K562 (cell line): ENCODE measurements around the gene CAPS.

ENCODE experiments used
- EZH2 ChIP-seq: IDR thresholded peaks from 2 replicates; pipeline ENCODE4 v1.6.1; 2012; ENCODE audit warnings: low read depth, mild to moderate bottlenecking, inconsistent platforms, low read length, borderline replicate concordance
- FOXM1 ChIP-seq, 2 experiments: fragments of 450-650 bp in 1 of 2; sonication (generic) in 1 of 2; formaldehyde crosslinking in 1 of 2; IDR thresholded peaks; 2 replicates each; pipeline versions ENCODE4 v1.6.1 to v1.9.0; 2017 to 2022; ENCODE audit warnings: low read depth in 2 of 2, mild to moderate bottlenecking in 2 of 2, missing genetic modification reagents in 1 of 2, moderate library complexity in 1 of 2
- GATA2 ChIP-seq: sonication (generic); formaldehyde crosslinking; IDR thresholded peaks from 2 replicates; pipeline ENCODE4 v1.4.0; 2020; ENCODE audit warnings: mild to moderate bottlenecking, missing genetic modification reagents
- KDM4B ChIP-seq, 2 experiments: fragments of 450-650 bp in 1 of 2; sonication (generic) in 1 of 2; IDR thresholded peaks; 2 replicates each; pipeline ENCODE4 v1.6.1; 2016 to 2017; ENCODE audit warnings: borderline replicate concordance in 2 of 2, antibody characterized with exemption in 1 of 2, low read depth in 1 of 2, mild to moderate bottlenecking in 1 of 2
- LEF1 ChIP-seq: fragments of 450-650 bp; IDR thresholded peaks from 2 replicates; pipeline ENCODE4 v1.6.1; 2016; ENCODE audit warnings: mild to moderate bottlenecking
- PTRF ChIP-seq: fragments of 450-650 bp; IDR thresholded peaks from 2 replicates; pipeline ENCODE4 v1.6.1; 2016; ENCODE audit warnings: mild to moderate bottlenecking, missing genetic modification characterization, missing compliant biosample characterization
- RNF2 ChIP-seq: sonication (generic); IDR thresholded peaks from 2 replicates; pipeline ENCODE4 v1.6.1; 2016
- SMC3 ChIP-seq: conservative IDR thresholded peaks from 2 replicates; pipeline ENCODE4 v1.6.1; 2011; ENCODE audit warnings: low read depth, low read length, improper control_type of control experiment; ENCODE audit not compliant: insufficient read depth
- SP1 ChIP-seq: sonication (generic); formaldehyde crosslinking; IDR thresholded peaks from 2 replicates; pipeline ENCODE4 v1.8.1; 2022; ENCODE audit warnings: mild to moderate bottlenecking, missing genetic modification reagents
- SP2 ChIP-seq: IDR thresholded peaks from 2 replicates; pipeline ENCODE4 v1.6.1; 2011; ENCODE audit warnings: mild to moderate bottlenecking, low read depth, low read length, moderate library complexity; ENCODE audit not compliant: poor library complexity, severe bottlenecking; ENCODE audit errors: extremely low read depth
- STAG1 ChIP-seq: sonication (generic); formaldehyde crosslinking; IDR thresholded peaks from 2 replicates; pipeline ENCODE4 v1.5.0; 2020; ENCODE audit warnings: missing genetic modification reagents, borderline replicate concordance
- ZNF263 ChIP-seq: sonication (generic); formaldehyde crosslinking; IDR thresholded peaks from 2 replicates; pipeline ENCODE4 v1.8.0; 2022; ENCODE audit warnings: mild to moderate bottlenecking, missing genetic modification reagents, borderline replicate concordance
- TF ChIP-seq, protein P1 (sequence below), 2 experiments: fragments of 450-650 bp; conservative IDR thresholded peaks; 2 replicates each; pipeline ENCODE4 v1.6.1; 2017; ENCODE audit warnings: mild to moderate bottlenecking in 2 of 2, moderate library complexity in 2 of 2
- TF ChIP-seq, protein P2 (sequence below): sonication (generic); formaldehyde crosslinking; IDR thresholded peaks from 2 replicates; pipeline ENCODE4 v1.8.0; 2023; ENCODE audit warnings: mild to moderate bottlenecking, missing genetic modification reagents

DNA sequence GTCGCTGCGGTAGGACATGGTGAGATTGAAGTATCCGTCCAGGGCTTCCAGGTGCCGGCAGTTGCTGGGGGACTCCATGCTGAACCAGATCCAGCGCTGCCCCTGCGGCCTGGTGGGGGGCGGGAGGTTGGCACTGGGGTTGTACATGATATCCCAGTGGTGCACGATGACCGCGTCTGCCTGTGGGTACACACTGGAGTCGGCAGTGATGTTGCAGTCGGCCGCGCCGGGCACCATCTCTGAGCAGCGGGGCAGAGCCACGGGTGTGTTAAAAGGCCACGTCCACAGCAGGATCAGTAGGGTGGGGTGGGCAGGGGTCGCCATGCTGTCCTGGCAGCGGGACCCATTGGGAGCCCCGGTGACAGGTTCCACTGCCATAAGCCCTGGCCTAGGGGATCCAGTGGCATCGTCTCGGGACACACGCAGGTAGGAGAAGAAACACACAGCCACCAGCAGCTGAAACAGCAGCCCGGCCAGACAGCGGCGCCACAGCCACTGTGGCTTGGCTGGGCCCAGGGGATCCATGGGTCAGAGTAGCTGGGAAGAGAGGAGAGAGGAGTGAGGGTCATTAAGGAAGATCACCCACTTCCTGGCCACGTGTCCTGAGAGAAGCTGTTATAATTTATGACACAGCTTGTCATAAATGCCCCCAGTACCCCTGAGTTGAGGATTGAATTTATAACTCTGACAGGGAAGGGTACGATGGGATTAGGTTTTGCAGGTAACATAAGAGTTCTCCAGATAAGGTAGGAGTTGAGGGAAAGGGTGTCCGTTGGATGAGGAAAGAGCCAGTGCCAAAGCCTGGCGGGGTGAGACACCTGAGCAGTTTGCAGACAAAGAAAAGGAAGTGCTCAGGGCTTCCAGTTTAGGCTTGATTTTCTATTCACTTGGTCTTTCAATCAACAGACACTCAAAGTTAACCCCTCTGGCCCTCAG is 46.6 kb upstream of the CAPS start:
- TF ChIP-seq SMC3 (no peak), EZH2 (no peak), FOXM1 (IDR thresholded peaks at IDR 0.05; ENCODE audit: low read depth) (no peak), FOXM1 (CRISPR knock-in tag; IDR thresholded peaks at IDR 0.05; ENCODE audit: low read depth) (no peak), LEF1 (no peak), GATA2 (CRISPR knock-in tag) (no peak), RNF2 (no peak), SP2 (no peak), SP1 (no peak), PTRF (tag) (no peak), STAG1 (CRISPR knock-in tag) (no peak), KDM4B (IDR thresholded peaks at IDR 0.05; ENCODE audit: borderline replicate concordance in 2 of 2, low read depth in 1 of 2) (no peak), ZNF263 (no peak)
- TF ChIP-seq, protein P1, sequence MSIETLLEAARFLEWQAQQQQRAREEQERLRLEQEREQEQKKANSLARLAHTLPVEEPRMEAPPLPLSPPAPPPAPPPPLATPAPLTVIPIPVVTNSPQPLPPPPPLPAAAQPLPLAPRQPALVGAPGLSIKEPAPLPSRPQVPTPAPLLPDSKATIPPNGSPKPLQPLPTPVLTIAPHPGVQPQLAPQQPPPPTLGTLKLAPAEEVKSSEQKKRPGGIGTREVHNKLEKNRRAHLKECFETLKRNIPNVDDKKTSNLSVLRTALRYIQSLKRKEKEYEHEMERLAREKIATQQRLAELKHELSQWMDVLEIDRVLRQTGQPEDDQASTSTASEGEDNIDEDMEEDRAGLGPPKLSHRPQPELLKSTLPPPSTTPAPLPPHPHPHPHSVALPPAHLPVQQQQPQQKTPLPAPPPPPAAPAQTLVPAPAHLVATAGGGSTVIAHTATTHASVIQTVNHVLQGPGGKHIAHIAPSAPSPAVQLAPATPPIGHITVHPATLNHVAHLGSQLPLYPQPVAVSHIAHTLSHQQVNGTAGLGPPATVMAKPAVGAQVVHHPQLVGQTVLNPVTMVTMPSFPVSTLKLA (conservative IDR thresholded peaks at IDR 0.05): no peak
- TF ChIP-seq, protein P2, sequence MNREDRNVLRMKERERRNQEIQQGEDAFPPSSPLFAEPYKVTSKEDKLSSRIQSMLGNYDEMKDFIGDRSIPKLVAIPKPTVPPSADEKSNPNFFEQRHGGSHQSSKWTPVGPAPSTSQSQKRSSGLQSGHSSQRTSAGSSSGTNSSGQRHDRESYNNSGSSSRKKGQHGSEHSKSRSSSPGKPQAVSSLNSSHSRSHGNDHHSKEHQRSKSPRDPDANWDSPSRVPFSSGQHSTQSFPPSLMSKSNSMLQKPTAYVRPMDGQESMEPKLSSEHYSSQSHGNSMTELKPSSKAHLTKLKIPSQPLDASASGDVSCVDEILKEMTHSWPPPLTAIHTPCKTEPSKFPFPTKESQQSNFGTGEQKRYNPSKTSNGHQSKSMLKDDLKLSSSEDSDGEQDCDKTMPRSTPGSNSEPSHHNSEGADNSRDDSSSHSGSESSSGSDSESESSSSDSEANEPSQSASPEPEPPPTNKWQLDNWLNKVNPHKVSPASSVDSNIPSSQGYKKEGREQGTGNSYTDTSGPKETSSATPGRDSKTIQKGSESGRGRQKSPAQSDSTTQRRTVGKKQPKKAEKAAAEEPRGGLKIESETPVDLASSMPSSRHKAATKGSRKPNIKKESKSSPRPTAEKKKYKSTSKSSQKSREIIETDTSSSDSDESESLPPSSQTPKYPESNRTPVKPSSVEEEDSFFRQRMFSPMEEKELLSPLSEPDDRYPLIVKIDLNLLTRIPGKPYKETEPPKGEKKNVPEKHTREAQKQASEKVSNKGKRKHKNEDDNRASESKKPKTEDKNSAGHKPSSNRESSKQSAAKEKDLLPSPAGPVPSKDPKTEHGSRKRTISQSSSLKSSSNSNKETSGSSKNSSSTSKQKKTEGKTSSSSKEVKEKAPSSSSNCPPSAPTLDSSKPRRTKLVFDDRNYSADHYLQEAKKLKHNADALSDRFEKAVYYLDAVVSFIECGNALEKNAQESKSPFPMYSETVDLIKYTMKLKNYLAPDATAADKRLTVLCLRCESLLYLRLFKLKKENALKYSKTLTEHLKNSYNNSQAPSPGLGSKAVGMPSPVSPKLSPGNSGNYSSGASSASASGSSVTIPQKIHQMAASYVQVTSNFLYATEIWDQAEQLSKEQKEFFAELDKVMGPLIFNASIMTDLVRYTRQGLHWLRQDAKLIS (CRISPR knock-in tag): no peak
